SK-N-SH treated with all-trans-retinoic acid at 6 μM for 48 hours (cell line): Measurements from ENCODE around the gene ZEB2.

Experiments
- ATAC-seq: fragments of 200-7000 bp; cut with Tn5 transposase; 3 replicates; pipeline ENCODE4 v1.9.1; 2020; ENCODE audit warnings: mild to moderate bottlenecking, moderate library complexity
- ARNTL ChIP-seq: fragments of 450-650 bp; formaldehyde crosslinking; IDR thresholded peaks from 2 replicates; pipeline ENCODE4 v1.5.0; 2020; ENCODE audit warnings: low read depth, mild to moderate bottlenecking, moderate library complexity, borderline replicate concordance
- BACH2 ChIP-seq: fragments of 250-450 bp; sonication (Bioruptor Pico); IDR thresholded peaks from 2 replicates; pipeline ENCODE4 v1.9.0; 2021; ENCODE audit warnings: mild to moderate bottlenecking, borderline replicate concordance
- CSDC2 ChIP-seq: fragments of 250-450 bp; sonication (Bioruptor Pico); IDR thresholded peaks from 2 replicates; pipeline ENCODE4 v1.5.0; 2020; ENCODE audit warnings: mild to moderate bottlenecking, moderate library complexity
- ESRRG ChIP-seq: fragments of 250-450 bp; sonication (Bioruptor Pico); IDR thresholded peaks from 2 replicates; pipeline ENCODE4 v1.6.1; 2021; ENCODE audit warnings: mild to moderate bottlenecking
- GLIS3 ChIP-seq: fragments of 250-450 bp; sonication (Bioruptor Pico); IDR thresholded peaks from 2 replicates; pipeline ENCODE4 v1.5.0; 2020; ENCODE audit warnings: mild to moderate bottlenecking, moderate library complexity
- ISL1 ChIP-seq: fragments of 250-450 bp; sonication (Bioruptor Pico); IDR thresholded peaks from 2 replicates; pipeline ENCODE4 v2.1.2; 2022; ENCODE audit warnings: mild to moderate bottlenecking, moderate library complexity
- OSR1 ChIP-seq: fragments of 250-450 bp; sonication (Bioruptor Pico); IDR thresholded peaks from 2 replicates; pipeline ENCODE4 v1.8.0; 2022; ENCODE audit warnings: moderate library complexity, mild to moderate bottlenecking, inconsistent platforms
- PPARA ChIP-seq: fragments of 250-450 bp; sonication (Bioruptor Pico); IDR thresholded peaks from 2 replicates; pipeline ENCODE4 v1.5.0; 2020; ENCODE audit warnings: mild to moderate bottlenecking, borderline replicate concordance
- RARB ChIP-seq: fragments of 250-450 bp; sonication (Bioruptor Pico); IDR thresholded peaks from 2 replicates; pipeline ENCODE4 v1.8.0; 2021; ENCODE audit warnings: mild to moderate bottlenecking, moderate library complexity
- SNAI2 ChIP-seq: fragments of 250-450 bp; sonication (Bioruptor Pico); IDR thresholded peaks from 2 replicates; pipeline ENCODE4 v1.5.0; 2020; ENCODE audit warnings: mild to moderate bottlenecking, moderate library complexity
- TCF4 ChIP-seq: fragments of 250-450 bp; sonication (Bioruptor Pico); IDR thresholded peaks from 2 replicates; pipeline ENCODE4 v1.8.0; 2021; ENCODE audit warnings: mild to moderate bottlenecking, moderate library complexity, borderline replicate concordance
- TOX ChIP-seq: fragments of 250-450 bp; sonication (Bioruptor Pico); IDR thresholded peaks from 2 replicates; pipeline ENCODE4 v1.8.0; 2021; ENCODE audit warnings: mild to moderate bottlenecking, moderate library complexity, borderline replicate concordance
- ZC3H10 ChIP-seq: fragments of 250-450 bp; sonication (Bioruptor Pico); IDR thresholded peaks from 2 replicates; pipeline ENCODE4 v1.5.1; 2021; ENCODE audit warnings: mild to moderate bottlenecking, moderate library complexity
- ZFP3 ChIP-seq: fragments of 250-450 bp; sonication (Bioruptor Pico); IDR thresholded peaks from 2 replicates; pipeline ENCODE4 v1.5.0; 2020; ENCODE audit warnings: mild to moderate bottlenecking, moderate library complexity
- ZFP30 ChIP-seq: fragments of 450-650 bp; formaldehyde crosslinking; IDR thresholded peaks from 2 replicates; pipeline ENCODE4 v1.5.0; 2022; ENCODE audit warnings: mild to moderate bottlenecking, moderate library complexity
- ZNF565 ChIP-seq: fragments of 450-650 bp; formaldehyde crosslinking; conservative IDR thresholded peaks from 2 replicates; pipeline ENCODE4 v1.5.0; 2020; ENCODE audit warnings: low read depth, mild to moderate bottlenecking, moderate library complexity
- ZNF70 ChIP-seq: fragments of 450-650 bp; formaldehyde crosslinking; IDR thresholded peaks from 2 replicates; pipeline ENCODE4 v1.5.0; 2020; ENCODE audit warnings: mild to moderate bottlenecking, moderate library complexity
- ZNF8 ChIP-seq: fragments of 450-650 bp; formaldehyde crosslinking; IDR thresholded peaks from 2 replicates; pipeline ENCODE4 v1.5.0; 2020; ENCODE audit warnings: mild to moderate bottlenecking, moderate library complexity
- TF ChIP-seq, protein P1 (sequence below): fragments of 250-450 bp; sonication (Bioruptor Pico); IDR thresholded peaks from 2 replicates; pipeline ENCODE4 v1.5.1; 2021; ENCODE audit warnings: mild to moderate bottlenecking, moderate library complexity
- TF ChIP-seq, protein P2 (sequence below): fragments of 250-450 bp; sonication (Bioruptor Pico); IDR thresholded peaks from 2 replicates; pipeline ENCODE4 v1.5.1; 2020; ENCODE audit warnings: low read depth, mild to moderate bottlenecking, moderate library complexity
- TF ChIP-seq, protein P3 (sequence below): fragments of 250-450 bp; sonication (Bioruptor Pico); IDR thresholded peaks from 2 replicates; pipeline ENCODE4 v1.5.0; 2020; ENCODE audit warnings: mild to moderate bottlenecking, moderate library complexity
- TF ChIP-seq, protein P4 (sequence below): fragments of 250-450 bp; sonication (Bioruptor Pico); IDR thresholded peaks from 2 replicates; pipeline ENCODE4 v1.8.0; 2020; ENCODE audit warnings: mild to moderate bottlenecking, moderate library complexity, borderline replicate concordance
- TF ChIP-seq, protein P5 (sequence below): fragments of 250-450 bp; sonication (Bioruptor Pico); IDR thresholded peaks from 2 replicates; pipeline ENCODE4 v1.8.0; 2021; ENCODE audit warnings: low read depth, mild to moderate bottlenecking, moderate library complexity, borderline replicate concordance

The ZEB2 gene

DNA sequence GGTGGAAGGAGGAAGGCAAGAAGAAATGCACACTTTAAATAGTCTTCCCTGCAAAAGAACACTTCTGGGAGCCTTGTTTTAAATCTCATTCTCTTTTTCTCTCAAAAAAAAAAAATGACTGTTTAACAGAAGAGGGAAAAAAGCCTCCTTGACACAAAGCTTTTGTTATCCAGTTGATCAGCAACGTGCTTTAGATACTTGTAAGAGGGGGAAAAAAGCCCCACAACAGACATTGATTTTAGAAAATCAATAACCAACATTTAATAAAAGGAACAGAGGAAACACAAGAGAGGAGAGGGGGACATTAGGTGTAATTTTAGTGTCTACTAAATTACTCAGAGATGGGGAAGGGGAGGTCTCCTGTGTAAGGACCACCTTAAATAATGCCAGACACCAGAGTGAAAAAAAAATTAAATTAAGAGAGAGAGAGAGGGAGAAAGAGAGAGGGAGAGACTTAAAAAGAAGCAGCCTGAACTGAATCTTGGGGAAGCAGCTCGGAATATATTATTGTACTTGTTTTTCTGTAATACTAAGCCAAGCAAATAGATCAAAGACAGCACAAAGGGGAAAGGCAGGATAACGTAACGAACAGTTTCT, 4.7 kb downstream of the ZEB2 start:
- no peak for ATAC-seq
- TF ChIP-seq ZNF70 (CRISPR knock-in tag) = peak; percentile 65; the same call in 1 of the 2 replicates
- no peak for TF ChIP-seq SNAI2

DNA sequence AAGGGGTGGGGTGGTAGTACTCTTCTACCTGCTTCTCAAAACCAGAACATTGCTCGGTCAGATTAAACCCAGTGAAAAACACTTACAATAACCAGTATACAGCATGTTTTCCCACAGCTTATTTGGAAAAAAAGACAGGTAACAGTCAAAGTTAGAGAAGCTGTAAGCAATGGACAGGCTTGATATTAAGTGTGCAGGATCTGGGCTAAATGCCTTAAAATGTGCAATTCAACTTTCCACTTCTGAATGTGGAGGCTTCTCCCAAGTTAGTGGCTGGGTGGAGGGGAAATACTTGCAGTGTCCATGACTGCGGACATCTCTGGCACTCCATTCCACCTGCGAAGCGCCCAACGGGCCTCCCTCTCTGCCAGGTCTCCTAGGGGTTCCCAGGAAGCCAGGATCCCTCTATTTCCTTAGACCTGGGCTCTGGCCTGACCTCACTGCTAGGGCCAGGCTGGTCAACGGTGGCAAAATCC, 5.3 kb downstream of the ZEB2 start:
- TF ChIP-seq ZC3H10 (CRISPR knock-in tag) (no peak), OSR1 (CRISPR knock-in tag) (no peak), SNAI2 (no peak)
- no peak for ATAC-seq

DNA sequence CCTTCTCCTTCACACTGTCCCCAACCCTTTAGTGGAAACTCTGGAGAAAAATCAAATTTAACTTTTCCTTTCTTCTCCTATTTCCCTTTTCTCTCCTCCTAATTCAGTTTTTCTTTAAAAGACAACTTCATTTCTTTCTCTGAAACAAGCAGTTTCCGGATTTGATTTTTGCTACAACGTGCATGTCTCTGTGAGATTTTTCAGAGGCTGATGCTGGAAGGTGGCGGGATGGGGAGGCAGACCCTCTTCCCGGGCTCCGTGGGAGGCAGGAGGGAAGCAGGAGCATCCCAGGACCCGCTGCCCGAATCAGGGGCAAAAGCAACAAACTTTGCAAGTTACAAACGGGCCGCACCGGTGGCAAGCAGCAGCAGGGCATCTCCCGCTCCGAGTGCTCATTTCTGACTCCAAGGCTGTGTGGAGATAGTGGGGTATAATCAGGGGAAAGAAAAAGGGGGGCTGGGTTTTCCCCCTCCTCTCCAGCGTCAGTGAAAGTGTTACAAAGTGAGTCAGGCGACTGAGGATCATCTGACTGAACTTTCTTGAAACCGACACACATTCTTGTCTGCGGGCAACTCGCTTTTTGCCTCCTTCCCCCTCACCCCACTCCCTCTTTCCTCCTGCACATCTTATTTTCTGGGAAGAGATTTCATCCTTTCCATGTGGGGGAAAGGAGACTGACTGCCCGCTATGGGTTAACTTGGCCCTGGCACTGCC, 6.4 kb downstream of the ZEB2 start:
- ATAC-seq = no peak
- TF ChIP-seq ZNF70 (CRISPR knock-in tag) (no peak), PPARA (CRISPR knock-in tag) (no peak), ZNF565 (CRISPR knock-in tag) (no peak), SNAI2 (no peak), CSDC2 (CRISPR knock-in tag) (no peak), TOX (CRISPR knock-in tag) (no peak), ESRRG (CRISPR knock-in tag) (no peak), RARB (CRISPR knock-in tag) (no peak), ZFP30 (CRISPR knock-in tag) (no peak), ZFP3 (no peak)
- TF ChIP-seq, protein P1, sequence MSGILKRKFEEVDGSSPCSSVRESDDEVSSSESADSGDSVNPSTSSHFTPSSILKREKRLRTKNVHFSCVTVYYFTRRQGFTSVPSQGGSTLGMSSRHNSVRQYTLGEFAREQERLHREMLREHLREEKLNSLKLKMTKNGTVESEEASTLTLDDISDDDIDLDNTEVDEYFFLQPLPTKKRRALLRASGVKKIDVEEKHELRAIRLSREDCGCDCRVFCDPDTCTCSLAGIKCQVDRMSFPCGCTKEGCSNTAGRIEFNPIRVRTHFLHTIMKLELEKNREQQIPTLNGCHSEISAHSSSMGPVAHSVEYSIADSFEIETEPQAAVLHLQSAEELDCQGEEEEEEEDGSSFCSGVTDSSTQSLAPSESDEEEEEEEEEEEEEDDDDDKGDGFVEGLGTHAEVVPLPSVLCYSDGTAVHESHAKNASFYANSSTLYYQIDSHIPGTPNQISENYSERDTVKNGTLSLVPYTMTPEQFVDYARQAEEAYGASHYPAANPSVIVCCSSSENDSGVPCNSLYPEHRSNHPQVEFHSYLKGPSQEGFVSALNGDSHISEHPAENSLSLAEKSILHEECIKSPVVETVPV = no peak
- TF ChIP-seq, protein P2, sequence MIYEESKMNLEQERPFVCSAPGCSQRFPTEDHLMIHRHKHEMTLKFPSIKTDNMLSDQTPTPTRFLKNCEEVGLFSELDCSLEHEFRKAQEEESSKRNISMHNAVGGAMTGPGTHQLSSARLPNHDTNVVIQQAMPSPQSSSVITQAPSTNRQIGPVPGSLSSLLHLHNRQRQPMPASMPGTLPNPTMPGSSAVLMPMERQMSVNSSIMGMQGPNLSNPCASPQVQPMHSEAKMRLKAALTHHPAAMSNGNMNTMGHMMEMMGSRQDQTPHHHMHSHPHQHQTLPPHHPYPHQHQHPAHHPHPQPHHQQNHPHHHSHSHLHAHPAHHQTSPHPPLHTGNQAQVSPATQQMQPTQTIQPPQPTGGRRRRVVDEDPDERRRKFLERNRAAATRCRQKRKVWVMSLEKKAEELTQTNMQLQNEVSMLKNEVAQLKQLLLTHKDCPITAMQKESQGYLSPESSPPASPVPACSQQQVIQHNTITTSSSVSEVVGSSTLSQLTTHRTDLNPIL (CRISPR knock-in tag) = no peak
- TF ChIP-seq, protein P3, sequence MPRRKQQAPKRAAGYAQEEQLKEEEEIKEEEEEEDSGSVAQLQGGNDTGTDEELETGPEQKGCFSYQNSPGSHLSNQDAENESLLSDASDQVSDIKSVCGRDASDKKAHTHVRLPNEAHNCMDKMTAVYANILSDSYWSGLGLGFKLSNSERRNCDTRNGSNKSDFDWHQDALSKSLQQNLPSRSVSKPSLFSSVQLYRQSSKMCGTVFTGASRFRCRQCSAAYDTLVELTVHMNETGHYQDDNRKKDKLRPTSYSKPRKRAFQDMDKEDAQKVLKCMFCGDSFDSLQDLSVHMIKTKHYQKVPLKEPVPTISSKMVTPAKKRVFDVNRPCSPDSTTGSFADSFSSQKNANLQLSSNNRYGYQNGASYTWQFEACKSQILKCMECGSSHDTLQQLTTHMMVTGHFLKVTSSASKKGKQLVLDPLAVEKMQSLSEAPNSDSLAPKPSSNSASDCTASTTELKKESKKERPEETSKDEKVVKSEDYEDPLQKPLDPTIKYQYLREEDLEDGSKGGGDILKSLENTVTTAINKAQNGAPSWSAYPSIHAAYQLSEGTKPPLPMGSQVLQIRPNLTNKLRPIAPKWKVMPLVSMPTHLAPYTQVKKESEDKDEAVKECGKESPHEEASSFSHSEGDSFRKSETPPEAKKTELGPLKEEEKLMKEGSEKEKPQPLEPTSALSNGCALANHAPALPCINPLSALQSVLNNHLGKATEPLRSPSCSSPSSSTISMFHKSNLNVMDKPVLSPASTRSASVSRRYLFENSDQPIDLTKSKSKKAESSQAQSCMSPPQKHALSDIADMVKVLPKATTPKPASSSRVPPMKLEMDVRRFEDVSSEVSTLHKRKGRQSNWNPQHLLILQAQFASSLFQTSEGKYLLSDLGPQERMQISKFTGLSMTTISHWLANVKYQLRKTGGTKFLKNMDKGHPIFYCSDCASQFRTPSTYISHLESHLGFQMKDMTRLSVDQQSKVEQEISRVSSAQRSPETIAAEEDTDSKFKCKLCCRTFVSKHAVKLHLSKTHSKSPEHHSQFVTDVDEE (CRISPR knock-in tag) = no peak

DNA sequence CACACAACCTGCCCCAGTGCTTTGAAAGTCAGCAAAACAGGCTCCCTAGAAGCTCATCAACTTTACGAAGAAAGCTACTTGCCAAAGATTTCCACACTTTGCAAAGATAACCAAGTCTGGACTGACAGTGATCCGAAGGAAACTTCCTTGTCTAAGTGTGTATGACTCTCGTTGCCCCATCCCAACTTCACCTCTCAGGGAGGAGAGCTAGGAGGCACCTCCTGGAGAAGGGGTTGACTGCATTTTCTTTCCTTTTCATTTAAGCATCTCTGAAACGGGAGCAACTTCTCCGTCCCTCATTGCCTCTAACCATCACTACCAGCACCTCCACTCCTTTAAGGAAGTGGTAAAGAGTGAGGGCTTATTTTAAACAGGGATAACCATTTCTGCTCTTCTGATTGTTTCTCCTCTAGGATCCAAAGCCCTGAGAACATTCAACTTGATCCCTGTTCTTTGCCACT, 7.0 kb downstream of the ZEB2 start:
- ATAC-seq = no peak
- no peak for TF ChIP-seq TCF4
- no peak for TF ChIP-seq ISL1 (CRISPR knock-in tag)
- TF ChIP-seq, protein P4, sequence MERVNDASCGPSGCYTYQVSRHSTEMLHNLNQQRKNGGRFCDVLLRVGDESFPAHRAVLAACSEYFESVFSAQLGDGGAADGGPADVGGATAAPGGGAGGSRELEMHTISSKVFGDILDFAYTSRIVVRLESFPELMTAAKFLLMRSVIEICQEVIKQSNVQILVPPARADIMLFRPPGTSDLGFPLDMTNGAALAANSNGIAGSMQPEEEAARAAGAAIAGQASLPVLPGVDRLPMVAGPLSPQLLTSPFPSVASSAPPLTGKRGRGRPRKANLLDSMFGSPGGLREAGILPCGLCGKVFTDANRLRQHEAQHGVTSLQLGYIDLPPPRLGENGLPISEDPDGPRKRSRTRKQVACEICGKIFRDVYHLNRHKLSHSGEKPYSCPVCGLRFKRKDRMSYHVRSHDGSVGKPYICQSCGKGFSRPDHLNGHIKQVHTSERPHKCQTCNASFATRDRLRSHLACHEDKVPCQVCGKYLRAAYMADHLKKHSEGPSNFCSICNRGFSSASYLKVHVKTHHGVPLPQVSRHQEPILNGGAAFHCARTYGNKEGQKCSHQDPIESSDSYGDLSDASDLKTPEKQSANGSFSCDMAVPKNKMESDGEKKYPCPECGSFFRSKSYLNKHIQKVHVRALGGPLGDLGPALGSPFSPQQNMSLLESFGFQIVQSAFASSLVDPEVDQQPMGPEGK = no peak
- TF ChIP-seq PPARA (CRISPR knock-in tag) = no peak
- TF ChIP-seq OSR1 (CRISPR knock-in tag) = no peak
- no peak for TF ChIP-seq ZNF70 (CRISPR knock-in tag)
- no peak for TF ChIP-seq ZFP3
- no peak for TF ChIP-seq GLIS3 (CRISPR knock-in tag)
- TF ChIP-seq, protein P2 (CRISPR knock-in tag) = no peak
- TF ChIP-seq ARNTL (CRISPR knock-in tag) = no peak
- TF ChIP-seq BACH2 (CRISPR knock-in tag) = no peak
- TF ChIP-seq, protein P5, sequence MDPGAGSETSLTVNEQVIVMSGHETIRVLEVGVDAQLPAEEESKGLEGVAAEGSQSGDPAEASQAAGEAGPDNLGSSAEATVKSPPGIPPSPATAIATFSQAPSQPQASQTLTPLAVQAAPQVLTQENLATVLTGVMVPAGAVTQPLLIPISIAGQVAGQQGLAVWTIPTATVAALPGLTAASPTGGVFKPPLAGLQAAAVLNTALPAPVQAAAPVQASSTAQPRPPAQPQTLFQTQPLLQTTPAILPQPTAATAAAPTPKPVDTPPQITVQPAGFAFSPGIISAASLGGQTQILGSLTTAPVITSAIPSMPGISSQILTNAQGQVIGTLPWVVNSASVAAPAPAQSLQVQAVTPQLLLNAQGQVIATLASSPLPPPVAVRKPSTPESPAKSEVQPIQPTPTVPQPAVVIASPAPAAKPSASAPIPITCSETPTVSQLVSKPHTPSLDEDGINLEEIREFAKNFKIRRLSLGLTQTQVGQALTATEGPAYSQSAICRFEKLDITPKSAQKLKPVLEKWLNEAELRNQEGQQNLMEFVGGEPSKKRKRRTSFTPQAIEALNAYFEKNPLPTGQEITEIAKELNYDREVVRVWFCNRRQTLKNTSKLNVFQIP (CRISPR knock-in tag) = no peak
- TF ChIP-seq CSDC2 (CRISPR knock-in tag) = no peak
- TF ChIP-seq ESRRG (CRISPR knock-in tag) = no peak
- TF ChIP-seq ZNF8 (CRISPR knock-in tag) = no peak
